Activated B cell treated with CpG ODN at 0.5 μM for 24 hours (primary cell): ENCODE results near the gene PITX2. TPM values are rescaled to one million over a fixed set of nuclear protein-coding genes. Genes with fewer than 3 reads are reported as not detected.
A peak's percentile ranks its signal among the peaks of the same experiment; 100 is the strongest.

Source experiments
- ATAC-seq: fragments of 200-7000 bp; cut with Tn5 transposase; one replicate; pipeline ENCODE4 v1.10.0; 2021; ENCODE audit warnings: low read depth, mild to moderate bottlenecking, moderate library complexity
- CTCF ChIA-PET: fragments of 350-600 bp; sonication (Branson Sonifier 250); formaldehyde crosslinking; loops from one replicate; lab custom pipeline; 2021; ENCODE audit warnings: antibody characterized with exemption; lab: Charles Lee
- POLR2A ChIA-PET: fragments of 350-600 bp; sonication (Branson Sonifier 250); formaldehyde crosslinking; loops from one replicate; lab custom pipeline; 2021; ENCODE audit warnings: antibody characterized with exemption; lab: Charles Lee
- DNase-seq: peaks from one replicate; pipeline ENCODE4 v3.0.0; 2022
- H3K27ac Mint-ChIP-seq: one replicate; pipeline ENCODE4 v1.8.0; 2020; ENCODE audit warnings: mixed read lengths
- H3K27me3 Mint-ChIP-seq: one replicate; pipeline ENCODE4 v1.8.0; 2021; ENCODE audit warnings: mixed read lengths
- H3K36me3 Mint-ChIP-seq: one replicate; pipeline ENCODE4 v1.8.0; 2021; ENCODE audit warnings: low read depth, mixed read lengths
- H3K4me1 Mint-ChIP-seq: one replicate; pipeline ENCODE4 v1.8.0; 2021; ENCODE audit warnings: mixed read lengths
- H3K4me3 Mint-ChIP-seq: one replicate; pipeline ENCODE4 v1.8.0; 2020; ENCODE audit warnings: mild to moderate bottlenecking, mixed read lengths
- H3K9me3 Mint-ChIP-seq: one replicate; pipeline ENCODE4 v1.8.0; 2020; ENCODE audit warnings: mixed read lengths
- intact Hi-C: fragments of 100-400 bp; cut with micrococcal nuclease; formaldehyde crosslinking; loops from one replicate; pipeline ENCODE4 v1.15.1; 2024
- total RNA-seq: library from RNA; stranded (reverse); gene quantifications from 2 replicates; pipeline ENCODE4 v1.2.3, GENCODE V29; 2022
- TF ChIP-seq, protein P1 (sequence below): fragments of 200-600 bp; IDR thresholded peaks from one replicate; pipeline ENCODE4 v1.8.0; 2022; ENCODE audit warnings: antibody characterized with exemption, mild to moderate bottlenecking

The PITX2 gene
- total RNA-seq, 1 donor from 2014 or later = not detected

DNA sequence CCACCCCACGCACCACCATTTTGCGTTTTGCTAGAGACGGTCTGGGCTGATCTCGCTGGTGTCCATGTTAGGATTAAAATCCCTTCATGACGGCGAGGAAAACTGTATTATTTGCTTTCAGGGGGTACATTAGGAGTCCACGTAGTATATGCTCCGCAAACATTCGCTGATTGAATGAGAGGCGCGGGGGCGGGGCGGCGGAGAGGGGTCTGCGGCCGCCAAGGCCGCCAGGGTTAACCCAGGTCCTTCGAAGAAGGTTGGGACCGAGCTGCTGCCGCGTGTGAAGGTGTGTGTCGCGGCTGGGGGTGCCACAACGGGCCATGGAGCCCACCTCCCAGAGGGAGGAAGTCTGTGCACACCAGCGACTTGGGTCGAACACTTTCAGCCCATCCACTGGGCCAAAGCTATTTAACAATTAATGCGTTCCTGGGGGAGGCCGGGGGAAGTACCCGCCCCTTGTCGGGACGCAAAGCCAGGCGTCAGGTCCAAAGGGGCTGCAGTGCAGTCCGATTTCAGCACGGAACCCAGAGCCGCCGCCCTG lies 6.4 kb upstream of the PITX2 start:
- Mint-ChIP-seq H3K36me3 (no peaks in the 10 kb centered on the region), H3K4me3 (no peak overlapping the region), H3K27ac (no peak overlapping the region), H3K4me1 (peaks cover 14% of the 10 kb centered on the region), H3K27me3 (peaks cover 78% of the 10 kb centered on the region), H3K9me3 (peaks cover 2% of the 10 kb centered on the region)
- TF ChIP-seq, protein P1, sequence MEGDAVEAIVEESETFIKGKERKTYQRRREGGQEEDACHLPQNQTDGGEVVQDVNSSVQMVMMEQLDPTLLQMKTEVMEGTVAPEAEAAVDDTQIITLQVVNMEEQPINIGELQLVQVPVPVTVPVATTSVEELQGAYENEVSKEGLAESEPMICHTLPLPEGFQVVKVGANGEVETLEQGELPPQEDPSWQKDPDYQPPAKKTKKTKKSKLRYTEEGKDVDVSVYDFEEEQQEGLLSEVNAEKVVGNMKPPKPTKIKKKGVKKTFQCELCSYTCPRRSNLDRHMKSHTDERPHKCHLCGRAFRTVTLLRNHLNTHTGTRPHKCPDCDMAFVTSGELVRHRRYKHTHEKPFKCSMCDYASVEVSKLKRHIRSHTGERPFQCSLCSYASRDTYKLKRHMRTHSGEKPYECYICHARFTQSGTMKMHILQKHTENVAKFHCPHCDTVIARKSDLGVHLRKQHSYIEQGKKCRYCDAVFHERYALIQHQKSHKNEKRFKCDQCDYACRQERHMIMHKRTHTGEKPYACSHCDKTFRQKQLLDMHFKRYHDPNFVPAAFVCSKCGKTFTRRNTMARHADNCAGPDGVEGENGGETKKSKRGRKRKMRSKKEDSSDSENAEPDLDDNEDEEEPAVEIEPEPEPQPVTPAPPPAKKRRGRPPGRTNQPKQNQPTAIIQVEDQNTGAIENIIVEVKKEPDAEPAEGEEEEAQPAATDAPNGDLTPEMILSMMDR = no peak
- DNase-seq = no peak
- ChIA-PET CTCF (no interaction called here), POLR2A (no interaction called here)
- intact Hi-C loops = loop anchor here (5.0 kb wide), 1 partner anchor 1888 kb away; the partner anchor contains the start of gene NEUROG2
- no peak for ATAC-seq

DNA sequence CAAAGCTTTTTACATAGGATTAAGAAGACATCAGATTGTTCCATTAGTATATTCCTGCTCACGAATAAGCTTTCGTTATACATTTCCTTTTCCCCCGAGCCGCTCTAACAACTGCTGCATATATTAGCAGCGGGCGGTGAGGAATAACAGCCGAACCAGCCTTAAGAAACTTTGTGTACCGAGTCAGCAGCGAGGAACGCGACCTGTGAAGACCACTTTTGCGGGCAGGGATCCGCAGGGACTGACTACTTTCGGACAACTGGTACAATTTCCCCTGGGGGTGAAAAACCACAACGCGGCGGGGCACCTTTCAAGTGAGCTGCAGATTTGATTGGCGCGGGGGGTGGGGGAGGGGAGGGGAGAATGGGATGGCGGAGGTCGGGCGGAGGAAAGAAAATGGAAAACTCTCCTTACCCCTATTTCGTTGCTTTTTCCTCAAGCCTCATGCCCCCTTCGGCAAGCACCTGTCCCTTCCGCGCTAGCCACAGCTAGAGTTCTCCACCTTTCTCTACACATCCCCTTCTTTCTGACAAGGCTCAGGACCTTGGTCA lies 5.9 kb upstream of the PITX2 start:
- no peak overlapping the region for H3K4me3 Mint-ChIP-seq
- H3K27me3 Mint-ChIP-seq = peaks cover 78% of the 10 kb centered on the region
- no peak overlapping the region for H3K27ac Mint-ChIP-seq
- peaks cover 14% of the 10 kb centered on the region for H3K4me1 Mint-ChIP-seq
- ATAC-seq (no peak), DNase-seq (no peak)
- intact Hi-C loops = loop anchor here (5.0 kb wide), 1 partner anchor 1889 kb away; the partner anchor contains the start of gene NEUROG2
- TF ChIP-seq, protein P1 = no peak
- no peaks in the 10 kb centered on the region for H3K36me3 Mint-ChIP-seq
- H3K9me3 Mint-ChIP-seq = peaks cover 2% of the 10 kb centered on the region
- ChIA-PET POLR2A (no interaction called here), CTCF (no interaction called here)

DNA sequence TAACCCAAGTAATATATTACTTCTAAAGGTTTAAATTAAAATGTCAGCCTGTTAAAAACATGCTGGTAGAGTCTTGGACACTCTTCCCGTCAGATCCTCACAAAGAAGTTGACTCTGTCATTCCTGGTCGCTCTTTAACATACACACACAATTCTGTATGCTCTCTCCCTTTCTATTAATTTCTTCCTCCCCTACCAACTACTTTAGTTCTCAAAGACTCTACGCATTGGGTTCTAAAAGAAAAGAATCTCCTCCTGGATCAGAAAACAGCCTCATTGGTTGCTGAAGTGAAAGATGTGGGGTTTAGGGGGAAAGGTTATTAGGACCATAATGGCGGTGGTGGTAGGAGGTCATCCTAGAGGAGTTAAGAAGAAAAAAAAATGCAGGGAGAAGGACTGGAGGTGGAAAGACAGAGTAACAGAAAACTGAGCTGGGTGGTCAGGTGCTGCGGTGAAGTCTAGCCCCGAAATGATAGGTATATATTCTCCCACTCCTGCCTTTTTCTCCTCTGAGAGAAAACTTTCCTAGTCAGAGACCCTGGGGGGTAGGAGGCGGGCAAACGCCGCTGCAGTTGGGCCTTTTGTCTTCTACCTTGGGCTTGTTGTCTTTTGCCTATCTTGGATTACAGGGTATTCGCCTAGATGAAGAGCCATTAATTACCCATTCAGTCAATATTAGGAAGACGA lies 5.2 kb upstream of the PITX2 start:
- no peak overlapping the region for H3K4me3 Mint-ChIP-seq
- no peak for DNase-seq
- H3K27ac Mint-ChIP-seq = peak overlapping the region; percentile 27
- H3K4me1 Mint-ChIP-seq = peaks cover 18% of the 10 kb centered on the region
- ATAC-seq = no peak
- H3K36me3 Mint-ChIP-seq = no peaks in the 10 kb centered on the region
- peaks cover 78% of the 10 kb centered on the region for H3K27me3 Mint-ChIP-seq
- TF ChIP-seq, protein P1 = no peak
- ChIA-PET CTCF (no interaction called here), POLR2A (no interaction called here)
- H3K9me3 Mint-ChIP-seq = peaks cover 2% of the 10 kb centered on the region
- intact Hi-C loops = loop anchor here (5.0 kb wide), 1 partner anchor 1889 kb away; the partner anchor contains the start of gene NEUROG2

DNA sequence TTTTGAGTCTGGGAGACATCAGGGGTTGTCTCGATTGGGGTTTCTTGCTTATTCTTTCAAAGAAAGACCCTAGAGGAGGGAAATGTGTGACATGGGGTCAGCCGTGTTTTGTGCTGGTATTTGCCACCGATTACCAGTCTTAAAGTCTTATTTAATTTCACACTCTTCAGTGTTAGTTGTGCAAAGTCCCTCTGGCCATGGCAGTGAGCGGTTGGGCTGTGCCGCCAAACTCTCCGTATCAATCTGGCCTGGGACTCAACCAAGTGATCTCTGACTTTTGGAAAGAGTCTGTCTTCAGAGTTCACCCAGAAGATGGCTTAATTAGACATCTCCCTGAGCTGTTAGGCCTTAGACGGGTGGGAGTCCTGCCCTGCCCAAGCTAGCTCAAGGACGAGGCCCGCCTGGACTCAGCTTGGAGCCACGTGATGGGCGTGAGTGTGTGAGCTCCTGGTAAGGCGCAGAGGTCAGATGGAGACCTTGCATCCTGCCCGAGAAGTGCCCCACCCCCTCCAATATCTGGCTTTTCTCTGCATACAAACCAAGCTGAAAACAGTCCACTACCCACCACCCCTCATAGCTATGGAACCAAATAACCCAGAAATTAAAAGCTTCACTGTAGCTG lies 3.8 kb upstream of the PITX2 start:
- POLR2A ChIA-PET = no interaction called here
- TF ChIP-seq, protein P1 = no peak

More for the DNA sequence above, 3.8 kb upstream of the PITX2 start:
- no peak overlapping the region for H3K4me3 Mint-ChIP-seq
- peaks cover 77% of the 10 kb centered on the region for H3K27me3 Mint-ChIP-seq
- ATAC-seq = no peak
- CTCF ChIA-PET = no interaction called here
- peaks cover 19% of the 10 kb centered on the region for H3K4me1 Mint-ChIP-seq
- no peak for DNase-seq
- no peak overlapping the region for H3K27ac Mint-ChIP-seq
- H3K9me3 Mint-ChIP-seq = peaks cover 2% of the 10 kb centered on the region
- no peaks in the 10 kb centered on the region for H3K36me3 Mint-ChIP-seq
- intact Hi-C loops = loop anchor here (5.0 kb wide), 1 partner anchor 1891 kb away; the partner anchor contains the start of gene NEUROG2
